HG02623 (cell line): ENCODE measurements around the gene BMP6.

Experiments used
- ATAC-seq: cut with Tn5 transposase; IDR thresholded peaks from one replicate; pipeline ENCODE4 v1.9.1; 2021; ENCODE audit warnings: moderate library complexity; ENCODE audit not compliant: unreplicated experiment

Gene BMP6

DNA sequence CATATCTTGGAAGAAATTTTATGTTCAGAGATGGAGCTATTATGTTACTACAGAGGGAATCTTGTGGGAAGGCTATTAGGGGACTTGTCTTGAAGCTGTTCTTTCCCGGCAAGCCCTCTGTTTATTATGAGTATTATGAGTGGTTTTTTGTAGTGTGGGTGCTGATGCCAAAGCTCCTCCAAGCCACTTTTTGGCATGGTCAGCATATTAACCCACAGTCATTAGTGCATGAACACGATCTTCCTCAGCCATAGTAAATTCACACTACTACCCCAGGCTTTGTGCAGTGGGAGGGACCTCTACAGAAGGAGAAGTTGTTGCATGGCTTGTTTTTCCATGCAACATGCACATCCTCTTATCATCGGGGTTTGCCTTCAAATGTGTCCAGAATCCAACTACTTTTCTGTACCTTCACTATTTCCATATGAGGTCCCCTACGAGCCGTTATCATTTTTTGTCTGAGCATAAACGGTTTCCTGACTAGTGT, 6.5 kb upstream of the BMP6 start:
- ATAC-seq, result no peak

DNA sequence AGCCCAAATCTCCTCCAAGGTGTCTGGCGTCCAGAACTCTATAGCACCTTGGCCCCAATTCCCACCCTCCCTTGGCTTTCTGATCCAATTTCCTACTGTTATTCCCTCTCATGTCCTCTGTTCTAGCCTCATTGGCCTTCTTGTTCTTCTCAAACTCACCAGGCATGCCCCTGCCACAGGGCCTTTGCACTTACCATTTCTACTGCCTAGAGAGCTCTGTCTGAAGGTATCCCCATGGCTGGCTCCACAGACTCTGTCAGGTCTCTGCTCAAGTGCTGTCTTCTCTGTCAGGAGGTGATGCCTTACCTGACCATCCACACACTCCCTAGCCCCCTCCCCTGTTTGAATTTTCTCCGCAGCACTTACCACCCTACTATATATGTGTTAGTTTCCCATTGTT, 5.6 kb upstream of the BMP6 start:
- ATAC-seq, result no peak

DNA sequence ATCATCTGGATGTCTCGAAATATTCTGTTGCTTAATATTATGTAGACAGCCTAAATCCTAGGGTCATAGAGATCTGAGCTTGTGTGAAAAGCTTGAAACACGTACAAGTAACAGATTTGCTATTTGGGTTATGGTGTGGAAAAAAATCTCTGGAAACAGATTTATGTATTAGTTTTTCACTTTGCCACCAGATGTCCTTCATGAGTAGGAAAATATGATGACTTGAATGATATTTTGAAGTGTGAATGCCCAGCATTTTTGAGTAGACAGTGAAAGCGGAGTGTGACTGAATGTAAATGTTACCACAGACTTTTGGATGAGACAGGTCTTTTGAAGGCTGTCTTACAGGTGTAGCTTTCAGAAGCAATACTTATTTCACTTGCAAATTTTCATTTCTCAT, 4.2 kb upstream of the BMP6 start:
- no peak for ATAC-seq

DNA sequence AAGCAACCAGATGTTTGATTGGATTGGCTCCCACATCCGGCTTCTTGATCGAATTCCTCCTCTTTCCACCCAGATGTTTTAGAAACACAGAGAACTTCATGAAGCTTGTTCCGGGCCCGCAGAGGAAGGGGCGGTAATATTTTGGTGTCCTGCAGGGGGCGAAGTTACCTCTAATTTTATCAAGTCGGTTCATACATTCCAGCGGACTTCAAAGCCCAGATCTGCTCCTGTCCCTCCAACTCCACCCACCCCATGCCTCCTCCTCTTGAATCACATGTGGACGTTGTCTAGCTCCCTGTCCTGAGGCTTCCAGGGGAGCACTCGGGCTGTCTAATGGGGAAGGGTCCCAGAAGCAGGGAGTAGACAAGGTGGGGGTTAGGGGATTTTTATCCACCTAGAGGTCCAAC, 2.9 kb upstream of the BMP6 start:
- ATAC-seq, result no peak

DNA sequence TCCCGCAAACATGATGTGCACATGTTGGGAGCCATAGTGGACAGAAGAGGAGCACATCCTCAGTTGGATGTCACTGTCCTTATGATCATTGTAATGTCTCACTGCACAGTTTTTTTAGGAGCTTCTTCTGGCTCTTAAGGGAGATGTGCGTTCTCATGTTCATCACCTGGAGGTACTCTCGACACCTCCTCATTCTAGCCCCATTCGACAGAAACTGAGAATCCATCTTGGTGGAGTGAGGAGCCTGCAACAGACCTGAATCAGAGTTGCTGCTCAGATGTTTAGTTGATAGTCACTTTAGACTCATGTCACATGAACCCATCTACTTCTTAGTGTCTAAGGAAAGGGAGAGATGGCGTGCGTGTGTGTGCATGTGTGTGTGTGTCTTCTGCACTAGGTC, 2.3 kb upstream of the BMP6 start:
- no peak for ATAC-seq

DNA sequence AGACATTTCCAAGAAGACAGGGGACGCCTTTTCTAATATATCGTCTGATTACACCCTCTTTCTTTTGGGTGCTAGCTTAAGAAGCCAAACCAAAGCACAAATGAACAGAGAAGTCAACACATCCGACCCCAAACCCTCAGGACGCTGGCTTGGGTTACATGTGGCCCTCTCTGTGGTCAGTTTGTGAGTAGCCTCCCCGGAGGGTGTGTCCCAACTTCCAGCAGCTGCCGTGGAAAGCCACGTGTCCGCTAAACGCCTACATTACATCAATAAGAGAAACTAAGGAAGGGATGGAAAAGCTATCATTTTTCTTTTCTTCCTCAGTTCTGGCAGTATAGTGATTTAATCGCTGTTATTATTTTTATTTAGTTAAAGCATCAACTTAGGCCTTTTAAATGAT, 487 bp upstream of the BMP6 start:
- no peak for ATAC-seq

DNA sequence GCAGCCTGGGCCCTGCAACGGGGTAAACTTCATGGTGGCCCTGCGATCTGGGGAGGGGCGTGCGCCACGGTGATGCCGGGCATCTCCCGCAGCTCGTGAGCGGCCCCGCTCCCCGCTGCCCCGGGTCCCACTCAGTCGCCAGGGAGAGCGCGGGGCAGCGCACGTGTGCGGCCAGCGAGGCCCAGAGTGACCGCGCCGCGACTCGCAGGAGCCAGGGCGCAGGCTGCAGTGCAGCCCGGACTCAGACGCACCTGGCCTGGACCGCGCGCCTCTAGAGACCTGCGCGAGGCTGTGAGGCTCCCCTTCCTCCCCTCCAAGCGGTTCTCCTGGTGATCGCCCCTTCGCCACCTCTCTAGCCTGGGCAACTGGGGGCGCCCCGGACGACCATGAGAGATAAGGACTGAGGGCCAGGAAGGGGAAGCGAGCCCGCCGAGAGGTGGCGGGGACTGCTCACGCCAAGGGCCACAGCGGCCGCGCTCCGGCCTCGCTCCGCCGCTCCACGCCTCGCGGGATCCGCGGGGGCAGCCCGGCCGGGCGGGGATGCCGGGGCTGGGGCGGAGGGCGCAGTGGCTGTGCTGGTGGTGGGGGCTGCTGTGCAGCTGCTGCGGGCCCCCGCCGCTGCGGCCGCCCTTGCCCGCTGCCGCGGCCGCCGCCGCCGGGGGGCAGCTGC, 652 bp downstream of the BMP6 start:
- ATAC-seq, result no peak

DNA sequence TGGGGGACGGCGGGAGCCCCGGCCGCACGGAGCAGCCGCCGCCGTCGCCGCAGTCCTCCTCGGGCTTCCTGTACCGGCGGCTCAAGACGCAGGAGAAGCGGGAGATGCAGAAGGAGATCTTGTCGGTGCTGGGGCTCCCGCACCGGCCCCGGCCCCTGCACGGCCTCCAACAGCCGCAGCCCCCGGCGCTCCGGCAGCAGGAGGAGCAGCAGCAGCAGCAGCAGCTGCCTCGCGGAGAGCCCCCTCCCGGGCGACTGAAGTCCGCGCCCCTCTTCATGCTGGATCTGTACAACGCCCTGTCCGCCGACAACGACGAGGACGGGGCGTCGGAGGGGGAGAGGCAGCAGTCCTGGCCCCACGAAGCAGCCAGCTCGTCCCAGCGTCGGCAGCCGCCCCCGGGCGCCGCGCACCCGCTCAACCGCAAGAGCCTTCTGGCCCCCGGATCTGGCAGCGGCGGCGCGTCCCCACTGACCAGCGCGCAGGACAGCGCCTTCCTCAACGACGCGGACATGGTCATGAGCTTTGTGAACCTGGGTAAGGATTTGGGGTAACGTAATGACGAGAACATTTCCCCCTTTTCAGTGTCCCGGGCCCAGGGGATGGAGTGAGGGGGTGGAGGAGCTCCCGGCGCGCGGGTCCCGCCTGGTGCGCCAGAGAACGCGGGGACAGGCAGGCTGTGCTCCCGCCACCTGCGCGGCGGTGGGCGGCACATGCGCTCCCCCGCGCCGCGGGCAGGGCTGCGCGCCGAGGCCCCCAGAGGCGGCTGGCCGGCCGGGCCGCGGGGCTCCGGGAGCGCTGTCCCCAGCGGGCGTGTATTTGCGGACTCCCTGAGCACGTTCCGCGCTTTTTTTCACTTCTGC, 1.4 kb downstream of the BMP6 start:
- no peak for ATAC-seq

DNA sequence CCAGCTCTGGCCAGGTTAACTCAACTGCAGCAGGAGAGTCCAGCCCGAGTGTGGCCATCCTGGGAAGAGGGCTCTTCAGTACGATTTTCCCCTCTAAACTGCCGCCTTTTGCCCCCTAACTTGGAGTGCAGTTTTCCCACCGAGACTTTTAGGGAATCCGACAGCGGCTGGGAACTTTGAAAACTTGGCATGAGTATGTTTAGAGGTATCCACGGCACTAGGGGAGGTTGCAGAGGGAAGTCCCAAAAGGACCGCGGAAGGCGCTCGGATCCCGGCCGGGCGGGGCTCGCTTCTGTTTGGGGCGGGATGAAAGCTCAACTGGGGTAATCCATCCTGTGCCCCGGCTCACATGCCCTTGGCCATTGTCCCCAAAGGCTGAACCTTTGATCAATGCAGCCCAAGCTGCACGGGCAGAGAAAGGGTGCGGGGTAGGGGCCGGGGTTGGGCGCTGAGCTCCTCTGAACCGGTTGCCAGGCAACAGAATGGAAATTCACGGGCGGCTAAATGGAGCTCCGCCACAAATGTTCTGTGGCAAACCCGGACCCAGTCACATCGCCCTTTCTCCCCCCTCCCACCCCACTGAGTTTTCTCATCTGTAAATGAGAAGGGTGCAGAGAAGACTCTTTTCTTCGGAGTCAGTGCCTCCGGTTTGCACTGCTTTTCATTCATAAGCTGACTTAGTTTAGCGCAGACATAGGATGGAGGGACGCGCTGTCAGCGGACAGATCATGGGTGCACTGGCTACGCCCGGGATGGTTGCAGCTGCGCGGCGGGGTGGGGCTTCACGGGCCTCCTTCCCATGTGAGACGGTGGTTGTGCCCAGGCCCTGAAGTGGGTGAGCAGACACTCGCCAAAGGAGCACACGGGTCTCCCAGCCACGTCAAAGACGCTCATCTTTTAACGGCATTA, 2.3 kb downstream of the BMP6 start:
- no peak for ATAC-seq

DNA sequence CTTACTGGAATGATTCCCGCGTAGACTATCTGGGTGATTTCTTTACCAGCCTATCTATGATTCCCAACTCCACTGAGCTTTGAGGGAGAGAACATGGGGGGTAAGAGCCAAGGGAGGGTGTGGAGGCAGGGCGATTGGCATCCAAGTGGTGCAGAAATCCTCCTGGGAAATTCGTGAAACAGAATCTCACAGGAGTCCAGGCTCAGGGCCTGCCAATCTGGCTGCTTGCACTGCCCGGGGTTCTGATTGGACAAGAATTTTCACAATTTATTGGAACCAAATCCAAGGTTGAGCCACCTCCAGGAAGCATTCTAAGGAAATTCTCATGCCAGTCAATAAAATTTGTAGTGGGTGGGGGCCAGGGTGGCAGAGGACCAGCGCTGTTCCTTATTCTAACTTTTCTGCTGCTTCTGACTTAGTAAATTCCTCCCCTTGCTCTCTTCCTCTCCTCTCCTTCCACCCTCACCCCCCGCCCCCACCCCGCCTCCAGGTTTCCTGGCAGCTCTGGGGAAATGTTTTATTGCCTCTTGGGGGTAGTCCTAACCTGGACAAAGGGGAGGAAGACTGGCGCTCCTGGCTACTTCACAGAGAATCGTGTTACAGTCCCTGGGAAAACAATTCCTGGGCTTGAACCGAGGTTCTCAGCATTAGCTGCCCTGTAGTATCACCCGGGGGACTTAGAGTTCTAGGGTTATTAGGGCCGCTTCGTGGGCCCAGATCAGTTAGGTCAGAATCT, 3.1 kb downstream of the BMP6 start:
- ATAC-seq, result no peak

DNA sequence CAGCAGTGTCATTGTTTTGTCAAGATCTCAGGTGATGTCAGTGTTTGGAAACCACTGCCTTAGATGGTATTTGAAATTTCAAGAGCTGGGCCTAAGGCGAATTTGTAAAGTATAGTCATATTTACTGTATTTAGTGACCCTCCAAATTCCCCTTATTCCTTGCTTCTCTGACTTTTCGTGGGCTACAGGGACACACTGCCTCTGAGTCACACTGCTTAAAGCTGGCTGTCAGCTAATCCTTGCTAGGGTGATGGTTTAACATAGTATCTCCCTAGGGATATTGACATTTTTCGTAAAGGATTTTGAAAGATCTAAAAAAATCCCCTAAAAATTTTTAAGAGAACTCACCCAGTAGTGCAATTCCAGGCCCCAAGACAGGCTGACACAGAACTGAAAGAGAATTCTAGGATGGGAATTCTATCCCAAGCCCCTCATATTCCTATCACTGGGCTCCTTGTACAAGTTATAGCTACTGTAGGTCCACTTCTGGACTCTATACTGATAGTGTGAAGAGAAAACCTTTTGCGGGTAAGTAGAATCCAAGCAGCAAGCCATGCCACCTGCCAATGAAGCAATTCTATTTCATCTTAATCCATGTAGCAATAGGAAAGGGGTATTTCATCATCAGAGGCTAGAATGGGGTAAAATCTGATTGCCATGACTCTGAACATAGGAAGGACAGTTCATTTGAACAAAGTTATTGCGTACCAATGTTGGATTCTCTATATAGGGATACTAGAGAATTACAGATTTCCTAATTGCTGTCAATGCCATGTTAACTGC, 4.3 kb downstream of the BMP6 start:
- no peak for ATAC-seq

DNA sequence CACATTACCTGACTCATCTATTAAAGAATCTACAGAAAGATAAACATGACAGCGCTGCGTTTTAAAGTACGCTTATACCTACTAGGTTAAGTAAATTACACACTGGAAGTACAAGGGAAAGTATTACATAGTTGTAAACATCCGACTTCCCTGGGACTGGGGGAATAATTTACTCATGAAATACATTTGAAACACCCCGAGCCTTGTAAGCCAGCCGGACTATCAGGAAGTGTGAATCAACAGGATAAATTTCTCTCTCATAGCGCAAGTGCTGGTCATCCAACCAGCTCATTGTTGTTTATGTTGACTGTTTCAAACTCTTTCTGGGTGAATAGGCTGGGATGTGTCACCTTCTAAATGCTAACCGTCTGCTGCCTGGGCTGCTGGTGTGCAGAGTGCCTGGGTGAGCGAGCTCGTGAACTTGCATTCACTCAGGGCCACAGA, 4.9 kb downstream of the BMP6 start:
- no peak for ATAC-seq

DNA sequence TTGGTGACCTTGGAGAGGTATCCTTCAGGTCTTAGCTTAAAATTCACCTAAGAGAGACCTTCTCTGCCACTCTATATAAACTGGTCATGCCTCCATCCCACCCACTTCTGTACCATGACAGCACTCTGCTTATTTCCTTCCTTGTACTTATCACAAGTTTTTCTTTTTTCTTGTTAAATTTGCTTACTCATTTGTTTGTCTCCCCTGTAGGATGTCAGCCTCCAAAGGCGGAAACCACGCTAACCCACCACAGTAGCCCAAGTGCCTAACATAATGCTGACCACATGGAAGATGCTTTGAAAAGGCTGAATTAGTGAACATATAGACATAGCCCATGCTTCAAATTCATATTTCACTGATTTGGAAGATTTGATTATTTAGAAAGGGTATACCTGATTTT, 5.4 kb downstream of the BMP6 start:
- no peak for ATAC-seq

DNA sequence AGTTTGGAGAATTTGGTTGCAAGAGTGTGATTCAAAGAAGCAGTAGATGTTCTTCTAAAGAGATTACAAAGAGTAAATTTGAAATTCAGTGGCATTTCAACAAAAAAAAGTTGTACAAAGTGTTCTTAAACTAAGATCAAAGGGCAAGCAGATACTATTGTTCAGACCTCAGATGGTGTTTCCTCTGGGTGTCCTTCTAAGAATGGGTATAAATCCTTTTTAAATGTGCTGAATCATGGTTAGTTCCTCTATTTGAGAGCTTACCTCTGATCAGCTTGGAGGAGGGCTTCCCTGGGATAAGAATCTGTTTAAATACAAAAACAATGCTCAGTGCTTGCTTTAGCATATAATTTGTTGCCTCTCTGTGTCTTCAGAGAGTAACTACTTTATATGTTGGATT, 6.3 kb downstream of the BMP6 start:
- ATAC-seq, result no peak

DNA sequence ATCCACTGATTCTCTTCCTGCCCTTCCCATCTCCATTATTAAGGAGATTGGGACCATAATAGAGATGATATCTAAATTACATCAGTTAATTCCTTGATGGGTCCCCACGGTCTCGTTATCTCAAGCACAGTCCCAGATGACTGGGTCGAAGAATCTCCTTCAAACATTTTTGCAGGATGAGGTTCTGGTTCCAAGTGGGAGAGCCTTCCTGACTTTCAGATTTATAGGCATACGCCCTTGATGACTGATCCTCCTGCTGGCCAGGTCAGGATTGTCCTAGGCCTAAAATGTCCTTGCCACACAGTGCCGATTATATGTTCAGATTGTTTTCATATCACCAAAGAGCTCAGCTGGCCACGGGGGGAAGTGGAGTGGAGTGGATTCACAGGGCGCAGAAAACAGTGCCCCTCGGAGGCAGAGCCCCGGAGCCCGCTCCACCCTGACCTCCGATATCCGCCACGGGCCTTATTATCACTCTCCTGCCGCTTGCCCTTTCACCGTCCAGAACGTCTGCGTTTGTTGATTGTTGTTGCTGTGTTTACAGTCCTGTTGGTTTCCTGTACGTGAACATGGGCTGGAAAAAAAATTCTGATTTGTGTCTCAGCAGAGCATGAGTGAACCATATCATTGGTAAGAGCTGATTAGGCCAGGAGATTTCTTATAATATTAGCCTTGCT, 8.9 kb downstream of the BMP6 start:
- ATAC-seq, result no peak

DNA sequence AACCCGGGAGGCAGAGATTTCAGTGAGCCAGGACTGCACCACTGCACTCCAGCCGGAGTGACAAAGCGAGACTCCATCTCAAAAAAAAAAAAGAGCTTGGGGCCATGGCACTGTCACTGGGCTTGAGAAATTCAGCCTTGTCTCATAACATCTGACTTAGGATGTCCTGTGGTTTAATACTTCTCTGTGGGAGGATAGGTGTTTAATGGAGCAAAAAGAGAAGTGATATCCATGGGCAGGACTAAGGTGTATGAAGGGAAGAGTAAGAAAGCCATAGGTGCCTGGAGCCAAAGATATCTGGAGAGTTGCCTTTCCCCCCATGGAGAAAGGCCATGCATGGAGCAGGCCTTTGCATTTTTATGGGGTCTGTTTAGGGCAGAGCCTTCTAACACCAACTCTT, 11.2 kb downstream of the BMP6 start:
- no peak for ATAC-seq

DNA sequence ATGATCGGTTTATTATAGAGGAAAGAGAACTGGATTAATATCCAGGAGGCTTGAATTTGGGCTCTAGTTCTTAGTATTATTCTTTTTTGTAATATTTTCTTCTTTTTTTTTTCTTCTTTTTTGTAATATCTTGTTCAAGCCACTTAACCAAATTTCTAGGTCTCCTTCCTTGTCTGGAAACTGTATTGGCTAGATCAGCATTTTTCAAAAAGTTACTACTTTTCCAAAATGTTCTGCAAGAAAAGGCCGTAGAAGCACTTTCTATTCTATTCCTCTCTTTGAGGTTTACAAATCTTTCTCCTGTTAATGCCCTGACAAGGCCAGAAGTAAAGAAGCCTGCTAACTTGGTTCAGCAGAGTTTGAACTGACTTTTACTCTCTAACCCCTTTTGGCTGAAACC, 12.0 kb downstream of the BMP6 start:
- no peak for ATAC-seq

DNA sequence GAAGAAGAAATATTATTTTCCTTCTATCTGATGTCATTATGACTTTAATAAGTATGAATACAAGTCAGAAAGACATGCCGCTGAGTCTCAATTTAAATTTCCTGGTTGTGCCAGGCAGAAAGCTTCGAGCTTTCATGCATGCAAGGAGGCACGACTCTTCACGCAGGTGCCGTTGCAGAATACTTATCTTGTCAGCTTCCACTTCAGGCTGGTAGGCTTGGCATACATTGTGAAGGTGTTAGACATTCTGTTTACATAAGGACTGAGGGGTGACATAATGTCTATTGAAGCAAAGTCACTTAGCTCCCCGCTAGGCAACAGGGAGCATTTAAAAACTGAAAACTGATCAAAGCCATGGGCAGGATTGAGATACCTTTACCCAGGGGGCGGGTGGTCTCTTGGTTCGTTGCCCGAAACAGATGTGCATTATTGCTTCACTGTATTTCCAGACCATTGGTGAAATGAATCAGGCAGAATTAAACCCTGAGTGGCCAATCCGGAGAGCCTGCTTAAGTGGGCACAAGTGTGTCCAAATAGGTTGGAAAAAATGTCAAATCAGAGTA, 16.4 kb downstream of the BMP6 start:
- ATAC-seq, result no peak

DNA sequence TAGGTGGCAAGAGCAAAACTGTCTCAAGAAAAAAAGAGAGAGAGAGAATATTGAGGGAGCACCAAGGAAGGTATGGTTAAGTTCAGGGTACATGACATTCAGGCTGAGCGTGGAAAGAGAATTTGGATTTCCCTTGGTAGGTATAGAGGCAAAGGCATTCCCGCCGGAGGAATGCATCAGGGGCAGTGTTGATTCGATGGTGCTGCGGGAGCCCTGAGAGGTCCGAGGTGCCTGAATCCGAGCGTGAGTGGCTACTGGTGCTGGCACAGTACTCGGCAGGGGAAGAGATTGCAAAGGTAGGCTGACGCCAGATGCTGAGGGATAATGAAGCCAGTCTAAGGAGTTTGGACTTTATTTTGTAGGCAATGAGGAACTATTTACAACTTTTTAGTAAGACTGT, 20.0 kb downstream of the BMP6 start:
- no peak for ATAC-seq
